Cerebellar cortex (tissue), 1 donor: ENCODE data around the gene CYS1.
"Not testable (repeated sequence)": the region's sequence is repeated elsewhere in the genome, so short reads cannot be mapped to it uniquely, and the experiment has no call there.

Source experiments
- DNase-seq: peaks from one replicate; pipeline ENCODE4 v3.0.0-alpha.2; 2015; ENCODE audit warnings: low spot score

CYS1 gene

GRCh38 chr2:10012963-10013461, 67.2 kb downstream of the CYS1 start:
- DNase-seq = no peak

- not testable (repeated sequence) for DNase-seq
Observed at GRCh38 chr2:10012366-10012962, 67.7 kb downstream of the CYS1 start.

GRCh38 chr2:10011606-10012325, 68.4 kb downstream of the CYS1 start:
- DNase-seq = not testable (repeated sequence)

- not testable (repeated sequence) for DNase-seq
Observed at GRCh38 chr2:10010861-10011605, 69.2 kb downstream of the CYS1 start.

GRCh38 chr2:10009811-10010781, 70.1 kb downstream of the CYS1 start:
- DNase-seq = no peak

GRCh38 chr2:10009271-10009810, 70.9 kb downstream of the CYS1 start:
- DNase-seq = no peak

- no peak for DNase-seq
Observed at GRCh38 chr2:10008809-10009176, 71.4 kb downstream of the CYS1 start.

GRCh38 chr2:10007921-10008808, 72.0 kb downstream of the CYS1 start:
- DNase-seq = no peak

GRCh38 chr2:10007435-10007834, 72.8 kb downstream of the CYS1 start:
- DNase-seq = no peak
